ENCODE measurements around the gene TVP23C. TPM values are rescaled to one million over a fixed set of nuclear protein-coding genes. Genes with fewer than 3 reads are reported as not detected.

TVP23C gene
- total and polyA plus RNA-seq, 2 experiments from 2014 or later, result 10.4 to 31.7 TPM

DNA sequence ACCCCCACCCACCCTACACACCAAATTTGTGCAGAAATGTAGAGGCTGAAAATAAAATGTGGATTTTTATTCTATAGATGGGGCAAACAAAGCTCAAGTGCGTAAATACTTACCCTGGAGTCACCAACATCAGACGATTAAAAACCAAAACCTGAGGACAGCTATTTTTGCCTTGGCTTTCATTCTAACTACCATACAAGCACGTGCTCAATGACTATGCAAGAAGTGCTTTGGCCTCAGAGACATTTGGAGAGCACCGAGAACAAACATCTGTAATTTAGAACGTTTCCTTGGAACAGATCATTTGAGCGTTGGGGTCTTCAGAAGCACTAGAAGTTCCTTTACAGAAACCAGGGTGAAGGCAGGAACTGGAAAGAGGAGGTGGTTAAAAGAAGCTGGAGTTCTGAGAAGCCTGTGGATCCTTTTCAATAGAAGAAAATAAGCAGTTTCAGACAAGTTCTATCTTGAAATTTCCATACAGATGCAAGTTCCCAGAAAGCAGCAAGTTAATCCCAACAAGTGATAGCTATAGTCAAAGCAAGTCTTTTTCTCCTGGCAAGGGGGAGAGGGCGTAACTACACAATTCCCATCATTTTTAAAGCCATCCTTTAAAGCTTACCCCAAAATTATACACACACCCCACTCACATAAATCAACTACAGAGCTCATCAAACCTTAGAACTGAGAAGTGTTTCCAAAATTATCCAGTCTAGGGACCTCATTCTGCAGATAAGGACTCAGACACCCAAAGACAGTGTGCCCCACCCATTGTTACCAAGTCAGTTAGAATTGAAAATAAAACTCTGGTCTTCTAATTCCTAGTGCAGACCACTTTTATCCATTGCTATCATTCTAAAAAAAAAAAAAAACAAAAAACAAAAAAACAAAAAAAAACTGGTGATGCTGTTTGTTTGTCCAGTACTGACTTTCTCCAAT is 66.3 kb downstream of the TVP23C start (continued):
- TF ChIP-seq, protein P1, sequence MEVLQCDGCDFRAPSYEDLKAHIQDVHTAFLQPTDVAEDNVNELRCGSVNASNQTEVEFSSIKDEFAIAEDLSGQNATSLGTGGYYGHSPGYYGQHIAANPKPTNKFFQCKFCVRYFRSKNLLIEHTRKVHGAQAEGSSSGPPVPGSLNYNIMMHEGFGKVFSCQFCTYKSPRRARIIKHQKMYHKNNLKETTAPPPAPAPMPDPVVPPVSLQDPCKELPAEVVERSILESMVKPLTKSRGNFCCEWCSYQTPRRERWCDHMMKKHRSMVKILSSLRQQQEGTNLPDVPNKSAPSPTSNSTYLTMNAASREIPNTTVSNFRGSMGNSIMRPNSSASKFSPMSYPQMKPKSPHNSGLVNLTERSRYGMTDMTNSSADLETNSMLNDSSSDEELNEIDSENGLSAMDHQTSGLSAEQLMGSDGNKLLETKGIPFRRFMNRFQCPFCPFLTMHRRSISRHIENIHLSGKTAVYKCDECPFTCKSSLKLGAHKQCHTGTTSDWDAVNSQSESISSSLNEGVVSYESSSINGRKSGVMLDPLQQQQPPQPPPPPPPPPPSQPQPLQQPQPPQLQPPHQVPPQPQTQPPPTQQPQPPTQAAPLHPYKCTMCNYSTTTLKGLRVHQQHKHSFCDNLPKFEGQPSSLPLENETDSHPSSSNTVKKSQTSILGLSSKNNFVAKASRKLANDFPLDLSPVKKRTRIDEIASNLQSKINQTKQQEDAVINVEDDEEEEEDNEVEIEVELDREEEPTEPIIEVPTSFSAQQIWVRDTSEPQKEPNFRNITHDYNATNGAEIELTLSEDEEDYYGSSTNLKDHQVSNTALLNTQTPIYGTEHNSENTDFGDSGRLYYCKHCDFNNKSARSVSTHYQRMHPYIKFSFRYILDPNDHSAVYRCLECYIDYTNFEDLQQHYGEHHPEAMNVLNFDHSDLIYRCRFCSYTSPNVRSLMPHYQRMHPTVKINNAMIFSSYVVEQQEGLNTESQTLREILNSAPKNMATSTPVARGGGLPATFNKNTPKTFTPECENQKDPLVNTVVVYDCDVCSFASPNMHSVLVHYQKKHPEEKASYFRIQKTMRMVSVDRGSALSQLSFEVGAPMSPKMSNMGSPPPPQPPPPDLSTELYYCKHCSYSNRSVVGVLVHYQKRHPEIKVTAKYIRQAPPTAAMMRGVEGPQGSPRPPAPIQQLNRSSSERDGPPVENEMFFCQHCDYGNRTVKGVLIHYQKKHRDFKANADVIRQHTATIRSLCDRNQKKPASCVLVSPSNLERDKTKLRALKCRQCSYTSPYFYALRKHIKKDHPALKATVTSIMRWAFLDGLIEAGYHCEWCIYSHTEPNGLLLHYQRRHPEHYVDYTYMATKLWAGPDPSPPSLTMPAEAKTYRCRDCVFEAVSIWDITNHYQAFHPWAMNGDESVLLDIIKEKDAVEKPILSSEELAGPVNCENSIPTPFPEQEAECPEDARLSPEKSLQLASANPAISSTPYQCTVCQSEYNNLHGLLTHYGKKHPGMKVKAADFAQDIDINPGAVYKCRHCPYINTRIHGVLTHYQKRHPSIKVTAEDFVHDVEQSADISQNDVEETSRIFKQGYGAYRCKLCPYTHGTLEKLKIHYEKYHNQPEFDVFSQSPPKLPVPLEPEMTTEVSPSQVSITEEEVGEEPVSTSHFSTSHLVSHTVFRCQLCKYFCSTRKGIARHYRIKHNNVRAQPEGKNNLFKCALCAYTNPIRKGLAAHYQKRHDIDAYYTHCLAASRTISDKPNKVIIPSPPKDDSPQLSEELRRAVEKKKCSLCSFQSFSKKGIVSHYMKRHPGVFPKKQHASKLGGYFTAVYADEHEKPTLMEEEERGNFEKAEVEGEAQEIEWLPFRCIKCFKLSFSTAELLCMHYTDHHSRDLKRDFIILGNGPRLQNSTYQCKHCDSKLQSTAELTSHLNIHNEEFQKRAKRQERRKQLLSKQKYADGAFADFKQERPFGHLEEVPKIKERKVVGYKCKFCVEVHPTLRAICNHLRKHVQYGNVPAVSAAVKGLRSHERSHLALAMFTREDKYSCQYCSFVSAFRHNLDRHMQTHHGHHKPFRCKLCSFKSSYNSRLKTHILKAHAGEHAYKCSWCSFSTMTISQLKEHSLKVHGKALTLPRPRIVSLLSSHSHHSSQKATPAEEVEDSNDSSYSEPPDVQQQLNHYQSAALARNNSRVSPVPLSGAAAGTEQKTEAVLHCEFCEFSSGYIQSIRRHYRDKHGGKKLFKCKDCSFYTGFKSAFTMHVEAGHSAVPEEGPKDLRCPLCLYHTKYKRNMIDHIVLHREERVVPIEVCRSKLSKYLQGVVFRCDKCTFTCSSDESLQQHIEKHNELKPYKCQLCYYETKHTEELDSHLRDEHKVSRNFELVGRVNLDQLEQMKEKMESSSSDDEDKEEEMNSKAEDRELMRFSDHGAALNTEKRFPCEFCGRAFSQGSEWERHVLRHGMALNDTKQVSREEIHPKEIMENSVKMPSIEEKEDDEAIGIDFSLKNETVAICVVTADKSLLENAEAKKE (CRISPR knock-in tag; IDR thresholded peaks at IDR 0.05), result no peak
- TF ChIP-seq EZH2 (IDR thresholded peaks at IDR 0.05; ENCODE audit: low read depth, unreplicated experiment), result no peak
- no peak for TF ChIP-seq CREB1 (CRISPR knock-in tag; IDR thresholded peaks at IDR 0.05; ENCODE audit: low read depth)
- no peak for TF ChIP-seq ZNF114 (CRISPR knock-in tag; IDR thresholded peaks at IDR 0.05)
- no peak for TF ChIP-seq EZH2phosphoT487 (IDR thresholded peaks at IDR 0.05; ENCODE audit: unreplicated experiment)
- TF ChIP-seq, protein P2, sequence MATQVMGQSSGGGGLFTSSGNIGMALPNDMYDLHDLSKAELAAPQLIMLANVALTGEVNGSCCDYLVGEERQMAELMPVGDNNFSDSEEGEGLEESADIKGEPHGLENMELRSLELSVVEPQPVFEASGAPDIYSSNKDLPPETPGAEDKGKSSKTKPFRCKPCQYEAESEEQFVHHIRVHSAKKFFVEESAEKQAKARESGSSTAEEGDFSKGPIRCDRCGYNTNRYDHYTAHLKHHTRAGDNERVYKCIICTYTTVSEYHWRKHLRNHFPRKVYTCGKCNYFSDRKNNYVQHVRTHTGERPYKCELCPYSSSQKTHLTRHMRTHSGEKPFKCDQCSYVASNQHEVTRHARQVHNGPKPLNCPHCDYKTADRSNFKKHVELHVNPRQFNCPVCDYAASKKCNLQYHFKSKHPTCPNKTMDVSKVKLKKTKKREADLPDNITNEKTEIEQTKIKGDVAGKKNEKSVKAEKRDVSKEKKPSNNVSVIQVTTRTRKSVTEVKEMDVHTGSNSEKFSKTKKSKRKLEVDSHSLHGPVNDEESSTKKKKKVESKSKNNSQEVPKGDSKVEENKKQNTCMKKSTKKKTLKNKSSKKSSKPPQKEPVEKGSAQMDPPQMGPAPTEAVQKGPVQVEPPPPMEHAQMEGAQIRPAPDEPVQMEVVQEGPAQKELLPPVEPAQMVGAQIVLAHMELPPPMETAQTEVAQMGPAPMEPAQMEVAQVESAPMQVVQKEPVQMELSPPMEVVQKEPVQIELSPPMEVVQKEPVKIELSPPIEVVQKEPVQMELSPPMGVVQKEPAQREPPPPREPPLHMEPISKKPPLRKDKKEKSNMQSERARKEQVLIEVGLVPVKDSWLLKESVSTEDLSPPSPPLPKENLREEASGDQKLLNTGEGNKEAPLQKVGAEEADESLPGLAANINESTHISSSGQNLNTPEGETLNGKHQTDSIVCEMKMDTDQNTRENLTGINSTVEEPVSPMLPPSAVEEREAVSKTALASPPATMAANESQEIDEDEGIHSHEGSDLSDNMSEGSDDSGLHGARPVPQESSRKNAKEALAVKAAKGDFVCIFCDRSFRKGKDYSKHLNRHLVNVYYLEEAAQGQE (IDR thresholded peaks at IDR 0.05; ENCODE audit: unreplicated experiment), result no peak
